ENCODE measurements around the gene NBPF10.
"Not testable (repeated sequence)": the region's sequence is repeated elsewhere in the genome, so short reads cannot be mapped to it uniquely, and the experiment has no call there.

GRCh38 chr1:146174531-146174930, 29.9 kb upstream of the NBPF10 start:
- TF ChIP-seq, protein P1, sequence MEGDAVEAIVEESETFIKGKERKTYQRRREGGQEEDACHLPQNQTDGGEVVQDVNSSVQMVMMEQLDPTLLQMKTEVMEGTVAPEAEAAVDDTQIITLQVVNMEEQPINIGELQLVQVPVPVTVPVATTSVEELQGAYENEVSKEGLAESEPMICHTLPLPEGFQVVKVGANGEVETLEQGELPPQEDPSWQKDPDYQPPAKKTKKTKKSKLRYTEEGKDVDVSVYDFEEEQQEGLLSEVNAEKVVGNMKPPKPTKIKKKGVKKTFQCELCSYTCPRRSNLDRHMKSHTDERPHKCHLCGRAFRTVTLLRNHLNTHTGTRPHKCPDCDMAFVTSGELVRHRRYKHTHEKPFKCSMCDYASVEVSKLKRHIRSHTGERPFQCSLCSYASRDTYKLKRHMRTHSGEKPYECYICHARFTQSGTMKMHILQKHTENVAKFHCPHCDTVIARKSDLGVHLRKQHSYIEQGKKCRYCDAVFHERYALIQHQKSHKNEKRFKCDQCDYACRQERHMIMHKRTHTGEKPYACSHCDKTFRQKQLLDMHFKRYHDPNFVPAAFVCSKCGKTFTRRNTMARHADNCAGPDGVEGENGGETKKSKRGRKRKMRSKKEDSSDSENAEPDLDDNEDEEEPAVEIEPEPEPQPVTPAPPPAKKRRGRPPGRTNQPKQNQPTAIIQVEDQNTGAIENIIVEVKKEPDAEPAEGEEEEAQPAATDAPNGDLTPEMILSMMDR (IDR thresholded peaks at IDR 0.05 in 8 of 11, conservative IDR thresholded peaks at IDR 0.05 in 3 of 11): not testable (repeated sequence)
- TF ChIP-seq POLR2AphosphoS5, POLR2A (IDR thresholded peaks at IDR 0.05): not testable (repeated sequence)

All from spleen (tissue), 7 donors.